Activated naive CD8-positive, alpha-beta T cell (primary cell): ENCODE measurements around the gene ZNF641.
"Not testable (repeated sequence)": the region's sequence is repeated elsewhere in the genome, so short reads cannot be mapped to it uniquely, and the experiment has no call there.

ENCODE experiments used
- H3K27ac Mint-ChIP-seq: one replicate; pipeline ENCODE4 v1.8.0; 2021; ENCODE audit warnings: mixed read lengths
- H3K27me3 Mint-ChIP-seq: one replicate; pipeline ENCODE4 v1.8.0; 2021; ENCODE audit warnings: mixed read lengths
- H3K36me3 Mint-ChIP-seq: one replicate; pipeline ENCODE4 v1.8.0; 2021; ENCODE audit warnings: mixed read lengths
- H3K4me1 Mint-ChIP-seq: one replicate; pipeline ENCODE4 v1.8.0; 2021; ENCODE audit warnings: low read depth, mixed read lengths
- H3K4me3 Mint-ChIP-seq: one replicate; pipeline ENCODE4 v1.8.0; 2021; ENCODE audit warnings: mild to moderate bottlenecking, mixed read lengths
- H3K9me3 Mint-ChIP-seq: one replicate; pipeline ENCODE4 v1.8.0; 2021; ENCODE audit warnings: low read depth, mixed read lengths

ZNF641 gene

GRCh38 chr12:48351022-48351708 lies 446 bp upstream of the ZNF641 start:
- Mint-ChIP-seq H3K36me3 (peaks cover 12% of the 10 kb centered on the region), H3K9me3 (no peaks in the 10 kb centered on the region), H3K27me3 (no peaks in the 10 kb centered on the region), H3K4me1 (peaks cover 32% of the 10 kb centered on the region), H3K4me3 (peak overlapping the region; percentile 86), H3K27ac (peak overlapping the region; percentile 82)

DNA sequence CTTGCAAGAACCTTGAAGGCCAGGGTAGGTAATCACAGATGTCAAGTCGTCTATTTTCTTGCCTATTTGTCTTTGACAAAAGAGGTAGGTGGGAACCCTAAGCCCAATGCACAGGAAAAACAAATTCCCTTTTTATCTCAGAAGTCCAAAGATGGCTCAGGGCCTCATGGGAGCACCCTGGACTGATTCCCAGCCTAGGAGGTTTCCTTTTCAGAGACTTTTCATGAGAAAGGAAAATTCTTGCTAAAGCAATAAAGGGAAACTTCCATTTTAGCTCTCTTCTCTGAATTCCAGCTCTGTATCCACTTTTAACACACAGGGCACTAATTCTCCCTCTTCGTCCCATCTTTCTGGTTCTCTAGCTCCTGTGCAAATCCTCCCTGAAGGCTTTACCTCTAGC lies 1.2 kb downstream of the ZNF641 start:
- H3K27me3 Mint-ChIP-seq, result no peaks in the 10 kb centered on the region
- peaks cover 37% of the 10 kb centered on the region for H3K4me1 Mint-ChIP-seq
- H3K9me3 Mint-ChIP-seq, result no peaks in the 10 kb centered on the region
- no peak overlapping the region for H3K27ac Mint-ChIP-seq
- peaks cover 22% of the 10 kb centered on the region for H3K36me3 Mint-ChIP-seq
- H3K4me3 Mint-ChIP-seq, result peak overlapping the region; percentile 95

DNA sequence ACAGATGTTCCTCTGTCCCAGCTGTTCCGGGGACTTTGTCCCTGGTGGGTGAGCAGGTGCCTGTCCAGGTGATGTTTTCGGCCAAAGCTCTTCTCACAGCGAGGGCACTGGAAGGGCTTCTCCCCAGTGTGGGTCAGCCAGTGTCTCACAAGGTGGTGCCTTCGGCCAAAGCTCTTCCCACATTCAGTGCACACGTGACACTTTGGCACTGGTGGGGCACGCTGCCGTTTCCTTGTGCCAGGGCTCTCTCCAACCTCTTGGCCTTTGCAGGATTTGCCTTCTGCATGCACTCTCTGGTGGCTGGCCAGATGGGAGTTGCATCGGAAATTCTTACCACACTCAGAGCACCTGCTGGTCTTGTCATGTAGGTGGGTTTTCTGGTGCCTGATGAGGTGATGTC lies 7.7 kb downstream of the ZNF641 start:
- Mint-ChIP-seq H3K27ac (no peak overlapping the region), H3K4me3 (no peak overlapping the region), H3K36me3 (peaks cover 50% of the 10 kb centered on the region), H3K9me3 (no peaks in the 10 kb centered on the region), H3K27me3 (no peaks in the 10 kb centered on the region), H3K4me1 (peaks cover 19% of the 10 kb centered on the region)

GRCh38 chr12:48340943-48341342 lies 9.8 kb downstream of the ZNF641 start:
- no peaks in the 10 kb centered on the region for H3K27me3 Mint-ChIP-seq
- H3K4me3 Mint-ChIP-seq, result no peak overlapping the region
- H3K9me3 Mint-ChIP-seq, result no peaks in the 10 kb centered on the region
- peaks cover 43% of the 10 kb centered on the region for H3K36me3 Mint-ChIP-seq
- no peak overlapping the region for H3K27ac Mint-ChIP-seq
- H3K4me1 Mint-ChIP-seq, result peaks cover 14% of the 10 kb centered on the region

- Mint-ChIP-seq H3K9me3 (no peaks in the 10 kb centered on the region), H3K27ac (no peak overlapping the region), H3K4me3 (no peak overlapping the region), H3K36me3 (peaks cover 35% of the 10 kb centered on the region), H3K27me3 (no peaks in the 10 kb centered on the region), H3K4me1 (peaks cover 15% of the 10 kb centered on the region)
Measured at GRCh38 chr12:48339442-48340117, 11.1 kb downstream of the ZNF641 start.

GRCh38 chr12:48336564-48336963 lies 14.2 kb downstream of the ZNF641 start:
- no peaks in the 10 kb centered on the region for H3K9me3 Mint-ChIP-seq
- H3K4me1 Mint-ChIP-seq, result peaks cover 11% of the 10 kb centered on the region
- H3K27me3 Mint-ChIP-seq, result no peaks in the 10 kb centered on the region
- peaks cover 17% of the 10 kb centered on the region for H3K36me3 Mint-ChIP-seq
- no peak overlapping the region for H3K27ac Mint-ChIP-seq
- H3K4me3 Mint-ChIP-seq, result no peak overlapping the region

DNA sequence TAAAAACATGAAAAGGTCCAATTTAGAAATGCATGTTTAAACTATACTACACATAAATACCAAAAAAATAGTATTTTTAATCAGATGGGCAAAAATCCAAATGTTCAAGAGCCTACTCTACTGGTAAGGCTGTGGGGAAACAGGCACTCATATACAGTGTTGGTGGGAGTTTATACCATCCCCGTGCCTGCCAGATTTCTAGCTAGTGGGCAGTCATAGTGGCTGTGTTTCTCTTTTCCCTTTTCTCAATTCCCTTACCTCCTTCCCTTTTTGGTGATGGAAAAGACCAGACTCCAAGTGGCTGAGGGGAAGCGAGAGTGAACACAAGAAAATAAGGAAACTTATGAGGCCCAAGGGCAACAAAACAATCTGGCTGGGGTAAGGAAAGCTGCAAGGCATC lies 14.7 kb downstream of the ZNF641 start:
- Mint-ChIP-seq H3K27me3 (no peaks in the 10 kb centered on the region), H3K4me3 (no peak overlapping the region), H3K27ac (no peak overlapping the region), H3K36me3 (peaks cover 15% of the 10 kb centered on the region), H3K4me1 (peaks cover 13% of the 10 kb centered on the region), H3K9me3 (no peaks in the 10 kb centered on the region)

GRCh38 chr12:48334808-48335207 lies 15.9 kb downstream of the ZNF641 start:
- H3K9me3 Mint-ChIP-seq, result no peaks in the 10 kb centered on the region
- H3K27ac Mint-ChIP-seq, result no peak overlapping the region
- H3K36me3 Mint-ChIP-seq, result peaks cover 4% of the 10 kb centered on the region
- H3K27me3 Mint-ChIP-seq, result no peaks in the 10 kb centered on the region
- H3K4me1 Mint-ChIP-seq, result peaks cover 17% of the 10 kb centered on the region
- H3K4me3 Mint-ChIP-seq, result no peak overlapping the region

- H3K36me3 Mint-ChIP-seq, H3K27me3 Mint-ChIP-seq, H3K27ac Mint-ChIP-seq, H3K9me3 Mint-ChIP-seq, H3K4me3 Mint-ChIP-seq: not testable (repeated sequence)
- peaks cover 17% of the 10 kb centered on the region for H3K4me1 Mint-ChIP-seq
Measured at GRCh38 chr12:48333680-48334079, 17.0 kb downstream of the ZNF641 start.

GRCh38 chr12:48331399-48331798 lies 19.3 kb downstream of the ZNF641 start:
- peaks cover under 1% of the 10 kb centered on the region for H3K36me3 Mint-ChIP-seq
- H3K9me3 Mint-ChIP-seq, result no peaks in the 10 kb centered on the region
- H3K27me3 Mint-ChIP-seq, result no peaks in the 10 kb centered on the region
- H3K4me3 Mint-ChIP-seq, result no peak overlapping the region
- peaks cover 14% of the 10 kb centered on the region for H3K4me1 Mint-ChIP-seq
- no peak overlapping the region for H3K27ac Mint-ChIP-seq

DNA sequence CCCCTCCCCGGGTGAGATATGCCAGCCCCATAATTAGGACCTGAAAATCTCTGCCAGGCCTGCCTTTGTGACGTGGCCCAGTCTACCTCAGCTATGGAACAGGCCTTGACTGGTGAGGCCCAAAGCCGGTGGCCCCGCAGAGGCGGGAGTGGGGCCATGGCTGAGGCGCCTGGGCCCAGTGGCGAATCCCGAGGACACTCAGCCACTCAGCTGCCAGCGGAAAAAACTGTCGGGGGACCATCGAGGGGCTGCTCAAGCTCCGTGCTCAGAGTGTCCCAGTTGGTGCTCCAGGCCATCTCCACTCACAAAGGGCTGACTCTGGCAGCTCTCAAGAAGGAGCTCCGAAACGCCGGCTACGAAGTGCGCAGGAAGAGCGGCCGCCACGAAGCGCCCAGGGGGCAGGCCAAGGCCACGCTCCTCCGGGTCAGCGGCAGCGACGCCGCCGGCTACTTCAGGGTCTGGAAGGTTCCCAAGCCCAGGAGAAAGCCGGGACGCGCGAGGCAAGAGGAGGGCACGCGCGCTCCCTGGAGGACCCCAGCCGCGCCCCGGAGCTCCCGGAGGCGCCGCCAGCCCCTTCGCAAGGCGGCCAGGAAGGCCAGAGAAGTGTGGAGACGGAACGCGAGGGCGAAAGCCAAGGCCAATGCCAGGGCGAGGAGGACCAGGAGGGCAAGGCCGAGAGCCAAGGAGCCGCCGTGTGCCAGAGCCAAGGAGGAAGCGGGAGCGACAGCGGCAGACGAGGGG lies 21.4 kb downstream of the ZNF641 start:
- Mint-ChIP-seq H3K9me3 (no peaks in the 10 kb centered on the region), H3K4me3 (no peak overlapping the region), H3K27ac (no peak overlapping the region), H3K36me3 (peaks cover 6% of the 10 kb centered on the region), H3K4me1 (peaks cover 6% of the 10 kb centered on the region), H3K27me3 (peaks cover 4% of the 10 kb centered on the region)

- H3K27me3 Mint-ChIP-seq, result no peaks in the 10 kb centered on the region
- H3K4me1 Mint-ChIP-seq, result no peaks in the 10 kb centered on the region
- H3K27ac Mint-ChIP-seq, result no peak overlapping the region
- no peaks in the 10 kb centered on the region for H3K36me3 Mint-ChIP-seq
- H3K4me3 Mint-ChIP-seq, result no peak overlapping the region
- no peaks in the 10 kb centered on the region for H3K9me3 Mint-ChIP-seq
Measured at GRCh38 chr12:48316491-48316890, 34.2 kb downstream of the ZNF641 start.

GRCh38 chr12:48311313-48311712 lies 39.4 kb downstream of the ZNF641 start:
- no peaks in the 10 kb centered on the region for H3K9me3 Mint-ChIP-seq

GRCh38 chr12:48307269-48307668 lies 43.5 kb downstream of the ZNF641 start:
- H3K4me1 Mint-ChIP-seq, result peaks cover 4% of the 10 kb centered on the region
- no peaks in the 10 kb centered on the region for H3K27me3 Mint-ChIP-seq
- no peak overlapping the region for H3K4me3 Mint-ChIP-seq
- H3K27ac Mint-ChIP-seq, result no peak overlapping the region
- no peaks in the 10 kb centered on the region for H3K36me3 Mint-ChIP-seq
- no peaks in the 10 kb centered on the region for H3K9me3 Mint-ChIP-seq

More at GRCh38 chr12:48311313-48311712, 39.4 kb downstream of the ZNF641 start:
- Mint-ChIP-seq H3K27me3 (no peaks in the 10 kb centered on the region), H3K4me3 (no peak overlapping the region), H3K27ac (no peak overlapping the region), H3K4me1 (peaks cover 4% of the 10 kb centered on the region), H3K36me3 (no peaks in the 10 kb centered on the region)

DNA sequence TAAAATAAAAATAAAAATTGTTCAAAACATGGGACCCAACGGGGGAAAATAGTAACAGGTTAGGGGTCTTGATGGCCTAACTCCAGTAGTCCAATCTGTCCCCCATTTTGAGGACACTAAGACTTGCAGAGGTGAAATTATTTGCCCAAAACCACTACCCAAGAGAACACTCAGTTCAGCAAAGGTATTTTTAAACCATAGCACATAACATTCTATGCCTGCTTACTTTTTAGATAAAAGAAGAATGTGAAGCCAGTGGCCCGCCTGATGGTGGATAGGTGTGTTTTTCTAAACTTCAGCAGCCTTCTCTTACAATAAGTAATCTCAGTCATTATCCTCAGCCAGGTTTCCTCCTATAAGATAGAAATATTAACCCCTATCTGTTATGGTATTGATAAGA lies 45.5 kb downstream of the ZNF641 start:
- no peaks in the 10 kb centered on the region for H3K4me1 Mint-ChIP-seq
- H3K36me3 Mint-ChIP-seq, result no peaks in the 10 kb centered on the region
- no peak overlapping the region for H3K27ac Mint-ChIP-seq
- no peak overlapping the region for H3K4me3 Mint-ChIP-seq
- no peaks in the 10 kb centered on the region for H3K9me3 Mint-ChIP-seq
- no peaks in the 10 kb centered on the region for H3K27me3 Mint-ChIP-seq
